Neuronal stem cell (in vitro differentiated cells): ENCODE data around the gene THEMIS.

Source experiments
- DNase-seq: peaks from one replicate; pipeline ENCODE4 v3.0.0-alpha.2; 2013; ENCODE audit warnings: low spot score
- H2AFZ ChIP-seq: one replicate; pipeline ENCODE4 v1.6.1; 2013; ENCODE audit warnings: mild to moderate bottlenecking, low read length, inconsistent platforms
- H2AK5ac ChIP-seq: 2 replicates; pipeline ENCODE4 v1.6.1; 2013; ENCODE audit warnings: low read depth, mild to moderate bottlenecking, inconsistent platforms, low read length, moderate library complexity, mixed read lengths
- H2BK120ac ChIP-seq: 2 replicates; pipeline ENCODE4 v1.6.1; 2013; ENCODE audit warnings: low read depth, mild to moderate bottlenecking, inconsistent platforms, low read length, moderate library complexity, mixed read lengths
- H2BK12ac ChIP-seq: one replicate; pipeline ENCODE4 v1.6.1; 2013; ENCODE audit warnings: low read length, inconsistent platforms
- H2BK15ac ChIP-seq: 2 replicates; pipeline ENCODE4 v1.6.1; 2013; ENCODE audit warnings: mild to moderate bottlenecking, low read length, inconsistent platforms, mixed read lengths
- H2BK5ac ChIP-seq: one replicate; pipeline ENCODE4 v1.6.1; 2013; ENCODE audit warnings: inconsistent platforms, mild to moderate bottlenecking, low read length, moderate library complexity
- H3K14ac ChIP-seq: one replicate; pipeline ENCODE4 v1.6.1; 2013; ENCODE audit warnings: low read length, inconsistent platforms
- H3K18ac ChIP-seq: 2 replicates; pipeline ENCODE4 v1.6.1; 2013; ENCODE audit warnings: low read length, inconsistent platforms
- H3K23ac ChIP-seq: 2 replicates; pipeline ENCODE4 v1.6.1; 2013; ENCODE audit warnings: low read depth, mild to moderate bottlenecking, mixed read lengths, low read length, inconsistent platforms; ENCODE audit not compliant: poor library complexity
- H3K27ac ChIP-seq: replicated peaks from 3 replicates; pipeline ENCODE4 v1.5.1; 2013; ENCODE audit warnings: low read length, inconsistent platforms
- H3K27me3 ChIP-seq, 3 experiments: 2 replicates each; pipeline ENCODE4 v1.6.1; 2013; ENCODE audit warnings: low read length in 3 of 3, mild to moderate bottlenecking in 2 of 3, inconsistent platforms in 1 of 3, low read depth in 1 of 3, mixed read lengths in 1 of 3, moderate library complexity in 1 of 3; ENCODE audit not compliant: control insufficient read depth in 3 of 3, insufficient read depth in 3 of 3
- H3K36me3 ChIP-seq, 2 donors: replicated peaks in 1 of 2; 2 replicates each; pipeline ENCODE4 v1.6.1; 2013; ENCODE audit warnings: low read length in 2 of 2; ENCODE audit not compliant: control insufficient read depth in 2 of 2, insufficient read depth in 2 of 2
- H3K4ac ChIP-seq: 2 replicates; pipeline ENCODE4 v1.6.1; 2013; ENCODE audit warnings: inconsistent platforms, mild to moderate bottlenecking, low read length, moderate library complexity
- H3K4me1 ChIP-seq, 2 donors: 1 replicate in 1 of 2; 2 replicates in 1 of 2; pipeline ENCODE4 v1.6.1; 2013; ENCODE audit warnings: low read length in 2 of 2, low read depth in 1 of 2; ENCODE audit not compliant: control insufficient read depth in 2 of 2, insufficient read depth in 1 of 2
- H3K4me2 ChIP-seq: one replicate; pipeline ENCODE4 v1.6.1; 2013; ENCODE audit warnings: mild to moderate bottlenecking, low read length, inconsistent platforms; ENCODE audit not compliant: insufficient read depth, poor library complexity, severe bottlenecking
- H3K4me3 ChIP-seq, 2 donors: 2 replicates each; pipeline ENCODE4 v1.5.1; 2013; ENCODE audit warnings: low read length in 2 of 2, mild to moderate bottlenecking in 2 of 2, inconsistent platforms in 1 of 2, moderate library complexity in 1 of 2
- H3K79me1 ChIP-seq: one replicate; pipeline ENCODE4 v1.6.1; 2013; ENCODE audit warnings: low read depth, mild to moderate bottlenecking, inconsistent platforms, low read length, moderate library complexity
- H3K9ac ChIP-seq: one replicate; pipeline ENCODE4 v1.6.1; 2013; ENCODE audit warnings: mild to moderate bottlenecking, low read depth, low read length, inconsistent platforms; ENCODE audit not compliant: poor library complexity
- H3K9me3 ChIP-seq, 2 donors: replicated peaks in 1 of 2; 2 replicates each; pipeline versions ENCODE3 to v1.6.1; 2013; ENCODE audit warnings: low read length in 2 of 2, mild to moderate bottlenecking in 2 of 2, inconsistent platforms in 1 of 2, low read depth in 1 of 2, mixed read lengths in 1 of 2, moderate library complexity in 1 of 2; ENCODE audit not compliant: control insufficient read depth in 2 of 2, insufficient read depth in 1 of 2
- H4K8ac ChIP-seq: one replicate; pipeline ENCODE4 v1.6.1; 2013; ENCODE audit warnings: low read depth, mild to moderate bottlenecking, inconsistent platforms, low read length, moderate library complexity
- H4K91ac ChIP-seq: one replicate; pipeline ENCODE4 v1.6.1; 2013; ENCODE audit warnings: low read length, low read depth, mild to moderate bottlenecking, inconsistent platforms; ENCODE audit not compliant: poor library complexity
- WGBS, 2 donors: extraction: QIAGEN DNeasy Blood & Tissue Kit; methylation state at CpG; one replicate each; pipeline ENCODE4 v1.1.7; 2013; ENCODE audit warnings: missing lambda C conversion rate in 2 of 2, mixed read lengths in 1 of 2; ENCODE audit not compliant: insufficient read length in 2 of 2, insufficient replicate concordance in 1 of 2; ENCODE audit errors: extremely low coverage in 2 of 2; 5-methylcytosine and 5-hydroxymethylcytosine counted together

THEMIS gene

DNA sequence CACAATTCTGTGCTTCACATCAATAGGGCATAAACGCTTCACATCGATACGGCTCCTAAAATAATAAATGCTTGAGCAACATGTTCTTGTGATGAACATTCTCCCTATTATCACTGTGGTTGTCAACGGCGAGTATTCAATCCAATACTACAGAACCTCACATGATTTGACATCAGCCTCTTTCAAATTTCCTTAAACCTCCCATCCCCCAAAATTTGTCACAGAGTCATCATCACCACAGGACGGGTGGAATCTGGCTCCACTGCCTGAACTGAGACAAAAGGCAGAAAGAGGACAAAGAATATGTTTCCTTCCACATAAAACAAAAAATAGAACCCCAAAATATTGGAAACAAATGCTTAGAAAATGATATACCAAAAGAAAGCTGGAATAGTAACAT lies 7.3 kb downstream of the THEMIS start:
- no peak overlapping the region for H3K27ac ChIP-seq
- no peak overlapping the region for H3K4ac ChIP-seq
- no peak overlapping the region for H2AK5ac ChIP-seq

DNA sequence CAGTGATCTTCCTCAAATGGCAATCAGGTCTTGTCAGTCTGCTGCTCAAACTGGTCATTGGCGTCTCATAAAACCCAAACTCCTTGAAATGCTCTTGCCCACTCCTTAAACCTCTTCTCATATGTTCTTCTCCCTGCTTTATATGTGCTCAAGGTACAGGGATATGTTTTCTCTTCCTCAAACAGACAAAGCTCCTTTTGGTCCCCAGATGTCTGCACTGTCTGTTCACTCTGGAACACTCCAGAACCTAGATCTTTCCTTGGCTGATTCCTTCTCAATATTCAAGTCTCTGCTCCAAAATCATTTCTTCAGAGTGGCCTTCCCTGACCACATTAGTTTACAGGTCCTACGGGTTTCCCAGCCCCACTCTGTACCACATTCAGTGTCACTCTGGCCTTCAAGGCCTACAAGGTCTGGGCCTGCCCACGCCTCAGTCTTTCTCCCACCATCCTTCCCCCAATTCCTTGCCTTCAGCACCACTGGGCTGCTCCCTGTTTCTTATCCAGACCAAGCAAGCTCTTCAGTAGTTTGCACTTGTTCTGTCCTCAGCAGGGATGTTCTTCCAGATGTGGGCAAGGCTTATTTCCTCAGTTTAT lies 9.0 kb downstream of the THEMIS start:
- no peak overlapping the region for H3K4ac ChIP-seq
- H3K4me3 ChIP-seq, result no peak overlapping the region
- DNase-seq, result no peak
- no peak overlapping the region for H4K8ac ChIP-seq
- H3K23ac ChIP-seq, result no peak overlapping the region
- H3K9ac ChIP-seq, result no peak overlapping the region
- peak overlapping the region; percentile 2 for H2AFZ ChIP-seq
- no peaks in the 10 kb centered on the region for H3K36me3 ChIP-seq
- no peak overlapping the region for H4K91ac ChIP-seq
- no peak overlapping the region for H3K14ac ChIP-seq
- H3K27me3 ChIP-seq, result no peaks in the 10 kb centered on the region
- no peak overlapping the region for H3K27ac ChIP-seq
- no peaks in the 10 kb centered on the region for H3K79me1 ChIP-seq
- H2BK12ac ChIP-seq, result no peak overlapping the region
- H3K4me2 ChIP-seq, result no peak overlapping the region
- no peak overlapping the region for H2AK5ac ChIP-seq
- H3K9me3 ChIP-seq, result no peaks in the 10 kb centered on the region
- H3K18ac ChIP-seq, result no peak overlapping the region
- H2BK15ac ChIP-seq, result no peak overlapping the region
- no peak overlapping the region for H2BK5ac ChIP-seq
- WGBS, 2 donors, result no CpG with 5 or more reads among the region's 3 CpGs
- H2BK120ac ChIP-seq, result no peak overlapping the region
- H3K4me1 ChIP-seq, result peaks cover 0 to 3% of the 10 kb centered on the region in 2 donors

More for the DNA sequence above, 7.3 kb downstream of the THEMIS start:
- Histone ChIP-seq H3K9ac (no peak overlapping the region), H2BK12ac (no peak overlapping the region), H3K27me3 (no peaks in the 10 kb centered on the region), H3K4me2 (no peak overlapping the region), H2AFZ (peak overlapping the region; percentile 53), H2BK5ac (no peak overlapping the region), H3K14ac (no peak overlapping the region), H3K4me3 (no peak overlapping the region), H2BK120ac (no peak overlapping the region), H4K8ac (no peak overlapping the region), H2BK15ac (no peak overlapping the region), H3K36me3 (no peaks in the 10 kb centered on the region), H3K79me1 (no peaks in the 10 kb centered on the region), H4K91ac (no peak overlapping the region), H3K4me1 (peaks cover 0 to 3% of the 10 kb centered on the region in 2 donors), H3K9me3 (no peaks in the 10 kb centered on the region), H3K18ac (no peak overlapping the region), H3K23ac (no peak overlapping the region)
- no peak for DNase-seq
- no CpG with 5 or more reads among the region's 6 CpGs for WGBS, 2 donors

DNA sequence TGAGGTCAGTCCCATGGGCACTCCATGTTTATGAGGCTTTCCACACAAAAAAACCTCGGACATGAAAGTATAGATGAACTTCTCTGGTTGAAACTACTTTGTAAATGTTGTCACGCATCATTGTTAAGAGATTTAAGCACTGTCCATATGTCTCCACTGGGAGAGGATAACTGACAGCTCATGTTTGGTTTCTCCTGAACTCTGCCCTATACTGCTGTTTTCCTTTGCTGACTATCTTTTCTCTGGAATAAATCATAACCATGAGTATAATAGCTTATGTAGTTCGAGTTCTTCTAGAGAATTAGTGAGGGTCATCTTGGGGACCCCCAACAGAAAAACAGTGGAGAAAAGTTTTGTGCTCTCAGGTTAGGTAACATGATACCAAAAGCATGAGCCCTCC lies 14.3 kb downstream of the THEMIS start:
- H3K9ac ChIP-seq, result no peak overlapping the region
- H4K91ac ChIP-seq, result no peak overlapping the region
- no peak overlapping the region for H3K23ac ChIP-seq
- H2BK15ac ChIP-seq, result no peak overlapping the region
- no peak overlapping the region for H3K14ac ChIP-seq
- no peaks in the 10 kb centered on the region for H3K9me3 ChIP-seq
- H4K8ac ChIP-seq, result no peak overlapping the region
- no peaks in the 10 kb centered on the region for H3K27me3 ChIP-seq
- no peak for DNase-seq
- H2BK120ac ChIP-seq, result no peak overlapping the region
- no peak overlapping the region for H2BK5ac ChIP-seq
- H3K4me3 ChIP-seq, result no peak overlapping the region
- H3K27ac ChIP-seq, result no peak overlapping the region
- H3K18ac ChIP-seq, result no peak overlapping the region
- no CpG with 5 or more reads among the region's 3 CpGs for WGBS, 2 donors
- H2AFZ ChIP-seq, result no peak overlapping the region
- no peak overlapping the region for H3K4ac ChIP-seq
- no peaks in the 10 kb centered on the region for H3K36me3 ChIP-seq
- no peaks in the 10 kb centered on the region for H3K4me1 ChIP-seq
- H3K79me1 ChIP-seq, result no peaks in the 10 kb centered on the region
- H2AK5ac ChIP-seq, result no peak overlapping the region
- H3K4me2 ChIP-seq, result no peak overlapping the region
- no peak overlapping the region for H2BK12ac ChIP-seq

DNA sequence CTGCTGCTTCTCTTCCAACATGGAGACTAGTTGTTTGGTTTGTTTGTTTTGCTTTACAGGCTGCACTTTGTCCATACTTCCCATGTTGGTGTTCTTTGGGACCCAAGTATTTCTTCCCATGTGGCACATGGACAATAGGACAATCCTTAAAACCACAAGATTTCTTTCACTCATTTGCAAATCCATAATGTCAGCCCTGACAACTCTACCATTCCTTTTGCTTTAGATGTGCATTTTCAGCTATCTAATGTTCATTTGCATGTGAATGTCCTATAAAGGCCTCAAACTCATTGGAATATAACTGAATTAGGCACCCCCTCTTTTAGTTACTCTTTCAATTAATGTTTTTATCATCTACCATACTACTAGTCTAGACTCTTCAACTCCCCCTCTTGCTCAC lies 16.7 kb downstream of the THEMIS start:
- H3K9me3 ChIP-seq, result no peaks in the 10 kb centered on the region
- no peak overlapping the region for H4K8ac ChIP-seq
- no peak overlapping the region for H3K4ac ChIP-seq
- H3K4me1 ChIP-seq, result no peaks in the 10 kb centered on the region
- H2BK5ac ChIP-seq, result no peak overlapping the region
- H3K27ac ChIP-seq, result no peak overlapping the region
- no peak overlapping the region for H2BK12ac ChIP-seq
- no peak overlapping the region for H3K18ac ChIP-seq
- no peak overlapping the region for H2BK120ac ChIP-seq
- H3K27me3 ChIP-seq, result no peaks in the 10 kb centered on the region
- no peak overlapping the region for H2AK5ac ChIP-seq
- H3K4me3 ChIP-seq, result no peak overlapping the region
- H3K23ac ChIP-seq, result no peak overlapping the region
- H2BK15ac ChIP-seq, result no peak overlapping the region
- H4K91ac ChIP-seq, result no peak overlapping the region
- no peak overlapping the region for H3K9ac ChIP-seq
- no peaks in the 10 kb centered on the region for H3K36me3 ChIP-seq
- H3K14ac ChIP-seq, result no peak overlapping the region
- H2AFZ ChIP-seq, result no peak overlapping the region
- no peak overlapping the region for H3K4me2 ChIP-seq
- DNase-seq, result no peak
- no peaks in the 10 kb centered on the region for H3K79me1 ChIP-seq
